Gastroesophageal sphincter (tissue), 4 donors: ENCODE results near the gene NLK. TPM values are rescaled to one million over a fixed set of nuclear protein-coding genes. Genes with fewer than 3 reads are reported as not detected.

Experiments used
- ATAC-seq: fragments of 150-250 bp; one replicate; pipeline ENCODE4 v1.9.1; 2016; ENCODE audit warnings: mild to moderate bottlenecking, moderate library complexity
- H3K27ac ChIP-seq, 4 donors: fragments of 200-600 bp; sonication (generic) in 3 of 4; 1 replicate in 3 of 4; 2 replicates in 1 of 4; pipeline ENCODE4 v1.5.1; 2016 to 2019
- H3K27me3 ChIP-seq: fragments of 200-600 bp; sonication (generic); one replicate; pipeline ENCODE4 v1.5.1; 2019
- H3K36me3 ChIP-seq, 2 donors: fragments of 200-600 bp; sonication (generic); one replicate each; pipeline ENCODE4 v1.5.1; 2019; ENCODE audit warnings: control low read depth in 1 of 2
- H3K4me1 ChIP-seq, 3 donors: fragments of 200-600 bp; sonication (generic); 1 replicate in 2 of 3; 2 replicates in 1 of 3; pipeline ENCODE4 v1.5.1; 2016 to 2019; ENCODE audit warnings: control low read depth in 2 of 3
- H3K4me3 ChIP-seq, 2 donors: fragments of 200-600 bp; sonication (generic); one replicate each; pipeline ENCODE4 v1.5.1; 2019; ENCODE audit warnings: mild to moderate bottlenecking in 1 of 2, moderate library complexity in 1 of 2
- H3K9me3 ChIP-seq, 3 donors: fragments of 200-600 bp; sonication (generic); one replicate each; pipeline ENCODE4 v1.5.1; 2017 to 2019; ENCODE audit warnings: control low read depth in 2 of 3
- EP300 ChIP-seq: sonication (generic); formaldehyde crosslinking; IDR thresholded peaks from one replicate; pipeline ENCODE4 v1.6.1; 2017; ENCODE audit warnings: antibody characterized with exemption, mild to moderate bottlenecking
- POLR2A ChIP-seq, 2 donors: fragments of 450-650 bp; IDR thresholded peaks; one replicate each; pipeline ENCODE4 v1.6.1; 2017; ENCODE audit warnings: antibody characterized with exemption in 2 of 2, mild to moderate bottlenecking in 2 of 2, moderate library complexity in 1 of 2
- POLR2AphosphoS5 ChIP-seq: sonication (generic); formaldehyde crosslinking; IDR thresholded peaks from one replicate; pipeline ENCODE4 v1.6.1; 2017; ENCODE audit warnings: antibody characterized with exemption
- WGBS, 2 donors: methylation state at CpG; one replicate each; pipeline ENCODE4 v1.1.5; 2018; ENCODE audit warnings: low coverage in 1 of 2; 5-methylcytosine and 5-hydroxymethylcytosine counted together
- total RNA-seq, 4 donors: library from RNA; depleted of rRNA; stranded (reverse); fragments of >200 nt; gene quantifications; one replicate each; pipeline ENCODE4 v1.1.0, GENCODE V29; 2016
- TF ChIP-seq, protein P1 (sequence below), 4 experiments: fragments of 200-600 bp in 2 of 4; fragments of 450-650 bp in 2 of 4; sonication (generic) in 1 of 4; IDR thresholded peaks; one replicate each; pipeline ENCODE4 v1.5.1; 2017 to 2019; ENCODE audit warnings: antibody characterized with exemption in 4 of 4, mild to moderate bottlenecking in 2 of 4, moderate library complexity in 2 of 4

Gene NLK
- total RNA-seq, 4 donors from 2014 or later, result 12.8 to 16.1 (median 13.8) TPM

DNA sequence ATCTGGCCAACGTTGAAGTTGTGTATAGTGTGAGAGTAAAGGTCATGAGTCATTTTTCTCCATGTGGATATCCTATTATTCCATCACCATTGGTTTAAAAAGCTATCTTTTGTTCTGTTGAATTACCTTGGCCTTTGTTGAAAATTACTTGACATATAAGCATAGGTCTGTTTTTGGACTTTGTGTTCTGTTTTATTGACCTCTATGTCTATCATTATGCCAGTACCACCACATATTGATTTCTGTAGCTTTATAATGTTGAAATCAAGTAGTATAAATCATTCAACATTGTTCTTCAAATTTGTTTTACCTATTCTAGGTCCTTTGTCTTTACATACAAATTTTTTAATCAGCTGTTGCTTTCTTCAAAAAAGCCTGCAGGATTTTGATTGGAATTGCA, 58.5 kb downstream of the NLK start:
- Histone ChIP-seq H3K9me3 (peaks cover 0 to 5% (median 0%) of the 10 kb centered on the region in 3 donors), H3K36me3 (no peaks in the 10 kb centered on the region), H3K27ac (no peak overlapping the region), H3K4me1 (peaks cover 0 to 5% (median 0%) of the 10 kb centered on the region in 3 donors), H3K27me3 (no peaks in the 10 kb centered on the region), H3K4me3 (no peak overlapping the region)
- TF ChIP-seq POLR2AphosphoS5 (no peak), EP300 (no peak), POLR2A (IDR thresholded peaks at IDR 0.05) (no peak)
- TF ChIP-seq, protein P1, sequence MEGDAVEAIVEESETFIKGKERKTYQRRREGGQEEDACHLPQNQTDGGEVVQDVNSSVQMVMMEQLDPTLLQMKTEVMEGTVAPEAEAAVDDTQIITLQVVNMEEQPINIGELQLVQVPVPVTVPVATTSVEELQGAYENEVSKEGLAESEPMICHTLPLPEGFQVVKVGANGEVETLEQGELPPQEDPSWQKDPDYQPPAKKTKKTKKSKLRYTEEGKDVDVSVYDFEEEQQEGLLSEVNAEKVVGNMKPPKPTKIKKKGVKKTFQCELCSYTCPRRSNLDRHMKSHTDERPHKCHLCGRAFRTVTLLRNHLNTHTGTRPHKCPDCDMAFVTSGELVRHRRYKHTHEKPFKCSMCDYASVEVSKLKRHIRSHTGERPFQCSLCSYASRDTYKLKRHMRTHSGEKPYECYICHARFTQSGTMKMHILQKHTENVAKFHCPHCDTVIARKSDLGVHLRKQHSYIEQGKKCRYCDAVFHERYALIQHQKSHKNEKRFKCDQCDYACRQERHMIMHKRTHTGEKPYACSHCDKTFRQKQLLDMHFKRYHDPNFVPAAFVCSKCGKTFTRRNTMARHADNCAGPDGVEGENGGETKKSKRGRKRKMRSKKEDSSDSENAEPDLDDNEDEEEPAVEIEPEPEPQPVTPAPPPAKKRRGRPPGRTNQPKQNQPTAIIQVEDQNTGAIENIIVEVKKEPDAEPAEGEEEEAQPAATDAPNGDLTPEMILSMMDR (IDR thresholded peaks at IDR 0.05), result no peak
- ATAC-seq, result no peak
- 44 to 85% methylated on average over 1 of the region's 1 CpG for WGBS, 2 donors

GRCh38 chr17:28101919-28102318, 59.4 kb downstream of the NLK start:
- Histone ChIP-seq H3K27me3 (no peaks in the 10 kb centered on the region), H3K27ac (no peak overlapping the region), H3K4me1 (peaks cover 0 to 5% (median 0%) of the 10 kb centered on the region in 3 donors), H3K4me3 (no peak overlapping the region), H3K9me3 (peaks cover 0 to 5% (median 0%) of the 10 kb centered on the region in 3 donors), H3K36me3 (no peaks in the 10 kb centered on the region)
- no peak for ATAC-seq
- TF ChIP-seq EP300, result no peak
- no peak for TF ChIP-seq POLR2A (IDR thresholded peaks at IDR 0.05)
- TF ChIP-seq, protein P1 (IDR thresholded peaks at IDR 0.05), result no peak
- no peak for TF ChIP-seq POLR2AphosphoS5

GRCh38 chr17:28105501-28105900, 63.0 kb downstream of the NLK start:
- H3K9me3 ChIP-seq, result peaks cover 0 to 9% (median 0%) of the 10 kb centered on the region in 3 donors
- TF ChIP-seq, protein P1 (IDR thresholded peaks at IDR 0.05), result no peak
- TF ChIP-seq POLR2AphosphoS5, result no peak
- H3K36me3 ChIP-seq, result no peaks in the 10 kb centered on the region
- no peak for ATAC-seq
- H3K4me1 ChIP-seq, result no peaks in the 10 kb centered on the region
- WGBS, 2 donors, result 67 to 80% methylated on average over 1 of the region's 1 CpG
- H3K27me3 ChIP-seq, result no peaks in the 10 kb centered on the region
- no peak overlapping the region for H3K4me3 ChIP-seq
- no peak overlapping the region for H3K27ac ChIP-seq

DNA sequence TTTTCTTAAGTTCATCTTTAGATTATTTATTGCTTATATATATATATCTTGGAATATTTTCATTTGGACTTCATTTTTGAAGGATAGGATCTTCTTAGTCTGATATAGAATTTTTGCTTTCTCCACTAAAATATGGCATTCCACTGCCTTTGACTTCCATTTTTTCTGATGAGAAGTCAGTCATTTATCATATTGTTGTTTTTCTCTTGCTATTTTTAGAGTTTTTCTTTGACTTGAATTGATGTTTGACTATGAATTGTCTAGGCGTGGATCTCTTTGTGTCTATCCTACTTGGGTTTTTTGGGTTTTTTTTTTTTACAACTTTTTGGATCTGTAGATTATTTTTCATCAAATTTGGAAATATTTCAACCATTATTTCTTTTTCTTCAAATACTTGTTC, 67.7 kb downstream of the NLK start:
- Histone ChIP-seq H3K4me3 (no peak overlapping the region), H3K27ac (no peak overlapping the region), H3K36me3 (no peaks in the 10 kb centered on the region), H3K9me3 (peaks cover 0 to 3% (median 0%) of the 10 kb centered on the region in 3 donors), H3K27me3 (no peaks in the 10 kb centered on the region), H3K4me1 (peaks cover 0 to 20% (median 0%) of the 10 kb centered on the region in 3 donors)
- TF ChIP-seq POLR2AphosphoS5 (no peak), POLR2A (IDR thresholded peaks at IDR 0.05) (no peak), EP300 (no peak)
- TF ChIP-seq, protein P1 (IDR thresholded peaks at IDR 0.05), result no peak
- WGBS, 2 donors, result 94% methylated on average over 1 of the region's 1 CpG; no CpG with 5 or more reads in 1 of the 2 donors
- ATAC-seq, result no peak

- Histone ChIP-seq H3K27me3 (no peaks in the 10 kb centered on the region), H3K4me1 (peaks cover 0 to 20% (median 0%) of the 10 kb centered on the region in 3 donors), H3K4me3 (no peak overlapping the region), H3K27ac (peak overlapping the region in 2 of 4 donors; percentile 20 to 24), H3K36me3 (no peaks in the 10 kb centered on the region), H3K9me3 (peaks cover 0 to 3% (median 0%) of the 10 kb centered on the region in 3 donors)
- 33 to 50% methylated on average over 1 of the region's 1 CpG for WGBS, 2 donors
- no peak for ATAC-seq
- no peak for TF ChIP-seq POLR2A (IDR thresholded peaks at IDR 0.05)
- TF ChIP-seq, protein P1 (IDR thresholded peaks at IDR 0.05), result no peak
- TF ChIP-seq POLR2AphosphoS5, result no peak
- no peak for TF ChIP-seq EP300
Observed at GRCh38 chr17:28112181-28112580, 69.7 kb downstream of the NLK start.
